Keratinocyte (primary cell): ENCODE measurements around the gene PRKCE. TPM values are rescaled to one million over a fixed set of nuclear protein-coding genes. Genes with fewer than 3 reads are reported as not detected.

Experiments used
- DNase-seq: peaks from one replicate; pipeline ENCODE4 v3.0.0-alpha.2; 2011; ENCODE audit warnings: low read depth, missing footprints, low spot score
- FAIRE-seq: peaks from 2 replicates; lab custom pipeline; 2011; peaks lifted over from hg19 to GRCh38; lab: Jason Lieb, UNC
- H2AFZ ChIP-seq: 2 replicates; pipeline ENCODE4 v1.6.0; 2012; ENCODE audit warnings: low read length, control low read depth, inconsistent platforms; ENCODE audit not compliant: control insufficient read depth
- H3K27ac ChIP-seq: 2 replicates; pipeline ENCODE4 v1.5.1; 2011; ENCODE audit warnings: low read length; ENCODE audit not compliant: control insufficient read depth, insufficient read depth
- H3K27me3 ChIP-seq: 3 replicates; pipeline ENCODE4 v1.6.0; 2011; ENCODE audit warnings: low read length; ENCODE audit not compliant: control insufficient read depth, insufficient read depth; ENCODE audit errors: extremely low read depth
- H3K36me3 ChIP-seq, 2 experiments: 2 replicates in 1 of 2; 3 replicates in 1 of 2; pipeline ENCODE4 v1.5.1; 2011; ENCODE audit warnings: low read length in 2 of 2, mild to moderate bottlenecking in 1 of 2; ENCODE audit not compliant: control insufficient read depth in 2 of 2, insufficient read depth in 2 of 2; ENCODE audit errors: extremely low read depth in 1 of 2
- H3K4me1 ChIP-seq: 3 replicates; pipeline ENCODE4 v1.5.1; 2011; ENCODE audit warnings: low read length; ENCODE audit not compliant: control insufficient read depth, insufficient read depth; ENCODE audit errors: extremely low read depth
- H3K4me2 ChIP-seq: 3 replicates; pipeline ENCODE4 v1.6.0; 2011; ENCODE audit warnings: low read depth, low read length; ENCODE audit not compliant: control insufficient read depth, insufficient read depth; ENCODE audit errors: extremely low read depth
- H3K4me3 ChIP-seq, 3 experiments: fragments of 200-600 bp in 1 of 3; sonication (generic) in 1 of 3; 2 replicates in 2 of 3; 3 replicates in 1 of 3; pipeline ENCODE4 v1.5.1; 2011 to 2016; ENCODE audit warnings: low read length in 3 of 3, mild to moderate bottlenecking in 3 of 3, control low read depth in 2 of 3, inconsistent platforms in 1 of 3, low read depth in 1 of 3, mixed read lengths in 1 of 3, mixed run types in 1 of 3, moderate library complexity in 1 of 3; ENCODE audit not compliant: control insufficient read depth in 2 of 3, insufficient read depth in 2 of 3; ENCODE audit errors: extremely low read depth in 1 of 3
- H3K79me2 ChIP-seq: 2 replicates; pipeline ENCODE4 v1.6.0; 2012; ENCODE audit warnings: low read length; ENCODE audit not compliant: control insufficient read depth, insufficient read depth
- H3K9ac ChIP-seq: 3 replicates; pipeline ENCODE4 v1.6.0; 2011; ENCODE audit warnings: low read length; ENCODE audit not compliant: control insufficient read depth, insufficient read depth; ENCODE audit errors: extremely low read depth
- H3K9me1 ChIP-seq: 3 replicates; pipeline ENCODE4 v1.6.0; 2011; ENCODE audit warnings: low read length; ENCODE audit not compliant: control insufficient read depth, insufficient read depth; ENCODE audit errors: extremely low read depth
- H3K9me3 ChIP-seq: 2 replicates; pipeline ENCODE4 v1.5.1; 2012; ENCODE audit warnings: low read depth, low read length; ENCODE audit not compliant: control insufficient read depth
- H4K20me1 ChIP-seq: 3 replicates; pipeline ENCODE4 v1.6.0; 2011; ENCODE audit warnings: low read length; ENCODE audit not compliant: control insufficient read depth, insufficient read depth; ENCODE audit errors: extremely low read depth
- EZH2 ChIP-seq: IDR thresholded peaks from one replicate; pipeline ENCODE4 v1.6.1; 2012; ENCODE audit warnings: inconsistent platforms, mild to moderate bottlenecking, low read length, moderate library complexity
- dilution Hi-C: fragments of 300-500 bp; cut with MboI; formaldehyde crosslinking; loops from one replicate; pipeline ENCODE4 v1.7.0; 2020; ENCODE audit warnings: low sequenced_read_pairs; ENCODE audit not compliant: extremely low pct_ligation_motif_present
- polyA plus RNA-seq, 5 experiments: library from polyadenylated mRNA; depleted of rRNA in 3 of 5; stranded (reverse) in 3 of 5; stranded (forward) in 1 of 5; unstranded in 1 of 5; fragments of >200 nt; gene quantifications; 1 replicate in 1 of 5; 2 replicates in 3 of 5; 3 replicates in 1 of 5; pipeline versions ENCODE4 v1.2.1 to v1.2.3, GENCODE V29; 2011 to 2012; ENCODE audit warnings: missing spikeins in 2 of 5, low read depth in 1 of 5, low replicate concordance in 1 of 5
- TF ChIP-seq, protein P1 (sequence below), 3 experiments: IDR thresholded peaks in 1 of 3; conservative IDR thresholded peaks in 1 of 3; optimal IDR thresholded peaks in 1 of 3; 2 replicates in 2 of 3; 3 replicates in 1 of 3; pipeline versions ENCODE3 to v1.5.1; 2011; ENCODE audit warnings: low read length in 3 of 3, mild to moderate bottlenecking in 3 of 3, moderate library complexity in 2 of 3, control low read depth in 1 of 3, inconsistent platforms in 1 of 3; ENCODE audit not compliant: insufficient read depth in 2 of 3; ENCODE audit errors: extremely low read depth in 1 of 3

PRKCE gene
- polyA plus RNA-seq, 1 donor (not counting 4 experiments of a cell fraction or from before 2014, with no cell fraction given), result 2.0 TPM

DNA sequence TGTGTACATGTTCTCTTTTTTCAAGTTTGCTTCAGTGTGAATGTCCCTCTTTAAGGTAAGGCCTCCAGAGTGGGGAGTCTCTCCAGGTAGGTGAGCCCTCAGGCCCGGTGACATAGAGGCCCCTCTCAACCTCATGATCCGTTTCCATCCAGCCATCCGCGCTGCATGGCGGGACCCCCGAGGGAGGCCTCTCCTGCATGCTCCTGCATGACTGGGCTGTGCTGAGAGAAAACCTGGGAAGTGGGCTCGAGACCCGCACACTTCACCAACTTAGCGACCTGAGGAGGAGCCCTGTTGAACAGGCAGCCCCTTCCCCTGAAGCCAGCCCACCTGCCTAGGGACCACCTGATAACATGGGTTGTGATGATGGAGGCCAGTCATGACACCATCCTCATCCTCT is 514.4 kb downstream of the PRKCE start:
- H3K79me2 ChIP-seq, result no peaks in the 10 kb centered on the region
- no peaks in the 10 kb centered on the region for H3K27me3 ChIP-seq
- H3K4me3 ChIP-seq, result no peak overlapping the region
- H4K20me1 ChIP-seq, result no peaks in the 10 kb centered on the region
- H3K4me2 ChIP-seq, result no peak overlapping the region
- peaks cover 3% of the 10 kb centered on the region for H3K9me1 ChIP-seq
- no peaks in the 10 kb centered on the region for H3K36me3 ChIP-seq
- no peak overlapping the region for H3K9ac ChIP-seq
- H2AFZ ChIP-seq, result no peak overlapping the region
- dilution Hi-C loops, result no loop called here
- no peak for FAIRE-seq
- H3K4me1 ChIP-seq, result peaks cover 54% of the 10 kb centered on the region
- no peaks in the 10 kb centered on the region for H3K9me3 ChIP-seq
- no peak overlapping the region for H3K27ac ChIP-seq
- DNase-seq, result no peak
- TF ChIP-seq, protein P1, sequence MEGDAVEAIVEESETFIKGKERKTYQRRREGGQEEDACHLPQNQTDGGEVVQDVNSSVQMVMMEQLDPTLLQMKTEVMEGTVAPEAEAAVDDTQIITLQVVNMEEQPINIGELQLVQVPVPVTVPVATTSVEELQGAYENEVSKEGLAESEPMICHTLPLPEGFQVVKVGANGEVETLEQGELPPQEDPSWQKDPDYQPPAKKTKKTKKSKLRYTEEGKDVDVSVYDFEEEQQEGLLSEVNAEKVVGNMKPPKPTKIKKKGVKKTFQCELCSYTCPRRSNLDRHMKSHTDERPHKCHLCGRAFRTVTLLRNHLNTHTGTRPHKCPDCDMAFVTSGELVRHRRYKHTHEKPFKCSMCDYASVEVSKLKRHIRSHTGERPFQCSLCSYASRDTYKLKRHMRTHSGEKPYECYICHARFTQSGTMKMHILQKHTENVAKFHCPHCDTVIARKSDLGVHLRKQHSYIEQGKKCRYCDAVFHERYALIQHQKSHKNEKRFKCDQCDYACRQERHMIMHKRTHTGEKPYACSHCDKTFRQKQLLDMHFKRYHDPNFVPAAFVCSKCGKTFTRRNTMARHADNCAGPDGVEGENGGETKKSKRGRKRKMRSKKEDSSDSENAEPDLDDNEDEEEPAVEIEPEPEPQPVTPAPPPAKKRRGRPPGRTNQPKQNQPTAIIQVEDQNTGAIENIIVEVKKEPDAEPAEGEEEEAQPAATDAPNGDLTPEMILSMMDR (optimal IDR thresholded peaks at IDR 0.05 in 1 of 3, IDR thresholded peaks at IDR 0.05 in 1 of 3, conservative IDR thresholded peaks at IDR 0.05 in 1 of 3; ENCODE audit: extremely low read depth in 1 of 3, insufficient read depth in 2 of 3, low read length in 3 of 3), result no peak
- TF ChIP-seq EZH2, result no peak

DNA sequence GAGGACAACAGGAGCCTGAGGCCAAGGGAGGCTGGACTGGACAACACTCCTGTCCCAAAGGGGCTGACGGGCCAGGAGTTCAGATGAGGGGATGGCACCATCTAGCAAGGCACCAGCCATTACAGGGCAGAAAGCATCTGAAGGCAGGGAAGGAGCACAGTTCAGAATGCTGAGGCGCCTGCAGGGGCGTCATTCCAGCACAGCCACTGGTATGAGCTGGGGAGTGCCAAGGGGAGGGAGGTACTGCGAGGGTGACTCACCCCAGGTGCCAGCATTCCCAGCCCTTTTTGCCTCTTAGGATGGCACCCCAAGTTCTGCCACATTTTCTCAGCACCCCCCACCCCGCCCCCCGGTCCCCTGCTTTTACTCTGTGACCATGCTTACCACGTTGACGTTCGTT is 515.9 kb downstream of the PRKCE start:
- TF ChIP-seq, protein P1 (optimal IDR thresholded peaks at IDR 0.05 in 1 of 3, IDR thresholded peaks at IDR 0.05 in 1 of 3, conservative IDR thresholded peaks at IDR 0.05 in 1 of 3; ENCODE audit: extremely low read depth in 1 of 3, insufficient read depth in 2 of 3, low read length in 3 of 3), result peak; percentile 11 to 46 (median 29)
- no peak for TF ChIP-seq EZH2
- H3K9me3 ChIP-seq, result no peaks in the 10 kb centered on the region
- no peaks in the 10 kb centered on the region for H3K36me3 ChIP-seq
- no peaks in the 10 kb centered on the region for H3K27me3 ChIP-seq
- H3K9ac ChIP-seq, result no peak overlapping the region
- no peak overlapping the region for H3K4me3 ChIP-seq
- H3K4me2 ChIP-seq, result no peak overlapping the region
- H4K20me1 ChIP-seq, result no peaks in the 10 kb centered on the region
- no peaks in the 10 kb centered on the region for H3K79me2 ChIP-seq
- DNase-seq (no peak), FAIRE-seq (peak; percentile 84)
- peak overlapping the region; percentile 27 for H2AFZ ChIP-seq
- dilution Hi-C loops, result no loop called here
- H3K27ac ChIP-seq, result no peak overlapping the region
- H3K9me1 ChIP-seq, result peaks cover 3% of the 10 kb centered on the region
- peaks cover 69% of the 10 kb centered on the region for H3K4me1 ChIP-seq
